ENCODE data around the gene EVC2. TPM values are rescaled to one million over a fixed set of nuclear protein-coding genes. Genes with fewer than 3 reads are reported as not detected.

EVC2 gene
- total and polyA plus RNA-seq, 2 of the 13 experiments (the other 11 are each of a cell fraction or from before 2014, with no cell fraction given) = not detected

- peak; percentile 29; the same call in 1 of the 2 replicates for TF ChIP-seq ZNF605 (CRISPR knock-in tag; IDR thresholded peaks at IDR 0.05)
- peak; percentile 87 for TF ChIP-seq ZBTB43 (CRISPR knock-in tag; conservative IDR thresholded peaks at IDR 0.05)
- 0 out of 2 replicates have a peak, but pooled peaks have one; percentile 40 for TF ChIP-seq ZNF501 (CRISPR knock-in tag; IDR thresholded peaks at IDR 0.05)
These were observed 2.0 kb upstream of the EVC2 start (continued) for GRCh38 chr4:5710065-5710960.

GRCh38 chr4:5709207-5709575 is 832 bp upstream of the EVC2 start:
- Histone ChIP-seq H2AFZ (ENCODE audit: low read length) (no peak overlapping the region), H4K20me1 (ENCODE audit: insufficient read depth, low read length) (no peaks in the 10 kb centered on the region), H3K27ac (ENCODE audit: extremely low read length, insufficient read depth, low read length) (no peak overlapping the region), H3K9ac (ENCODE audit: insufficient read depth, low read depth, low read length) (no peak overlapping the region), H3K9me3 (ENCODE audit: low read length) (no peaks in the 10 kb centered on the region), H3K27me3 (ENCODE audit: control insufficient read depth in 1 of 2, insufficient read depth in 2 of 2, low read length in 2 of 2) (no peaks in the 10 kb centered on the region), H3K4me1 (ENCODE audit: insufficient read depth, low read length) (peaks cover 35% of the 10 kb centered on the region), H3K79me2 (ENCODE audit: insufficient read depth, low read length) (peaks cover 4% of the 10 kb centered on the region), H3K4me2 (ENCODE audit: low read depth, low read length) (peak overlapping the region; percentile 28; the same call in 1 of the 2 replicates), H3K36me3 (replicated peaks in 1 of 2; ENCODE audit: control insufficient read depth in 1 of 2, insufficient read depth in 2 of 2, low read length in 2 of 2) (no peaks in the 10 kb centered on the region), H3K4me3 (replicated peaks in 1 of 3; ENCODE audit: insufficient read depth in 1 of 3, low read depth in 2 of 3, low read length in 3 of 3) (peak overlapping the region in 1 of 3 experiments; percentile 36; a peak in 1 of 6 replicates)
- ATAC-seq = peak; percentile 28; the same call in 2 of the 3 replicates
- CTCF ChIA-PET (ENCODE audit: low intra/inter-chr PET ratio, low total read pairs) = no interaction called here
- no peak for DNase-seq (ENCODE audit: low spot score)
- intact Hi-C loops (cut with micrococcal nuclease; ENCODE audit: unreplicated experiment) (no loop called here), in situ Hi-C loops (cut with HindIII; ENCODE audit: extremely low pct_ligation_motif_present, low pct_unique_long_range_greater_than_20kb) (no loop called here)
- FAIRE-seq = no peak
- POLR2A ChIA-PET = interaction anchor here (2.6 kb wide), 1 partner anchor 12 kb away, joined by 11 read pairs; no protein-coding TSS in a partner anchor
- 14% methylated on average over 7 of the region's 8 CpGs for WGBS (ENCODE audit: low lambda C conversion rate)
- no TSS peak for BruUV-seq (replicated peaks)
- TF ChIP-seq ZNF557 (CRISPR knock-in tag; IDR thresholded peaks at IDR 0.05) (no peak), ZHX2 (IDR thresholded peaks at IDR 0.05; ENCODE audit: low read depth) (no peak), ZHX2 (CRISPR knock-in tag; IDR thresholded peaks at IDR 0.05; ENCODE audit: borderline replicate concordance) (no peak), ZNF841 (CRISPR knock-in tag; IDR thresholded peaks at IDR 0.05; ENCODE audit: borderline replicate concordance) (no peak), KDM5B (CRISPR knock-in tag; IDR thresholded peaks at IDR 0.05; ENCODE audit: borderline replicate concordance) (0 out of 2 replicates have a peak, but pooled peaks have one; percentile 27), ZNF143 (CRISPR knock-in tag; IDR thresholded peaks at IDR 0.05) (no peak), ZFP41 (CRISPR knock-in tag; IDR thresholded peaks at IDR 0.05; ENCODE audit: borderline replicate concordance) (no peak), DRAP1 (CRISPR knock-in tag; IDR thresholded peaks at IDR 0.05) (no peak)
